ENCODE results near the gene MAN1C1. TPM values are rescaled to one million over a fixed set of nuclear protein-coding genes. Genes with fewer than 3 reads are reported as not detected.

The MAN1C1 gene
- total RNA-seq, 1 donor from 2014 or later, result 10.9 TPM

GRCh38 chr1:25664357-25665199, 48.0 kb downstream of the MAN1C1 start:
- Mint-ChIP-seq H3K9me3 (ENCODE audit: low read depth) (no peaks in the 10 kb centered on the region), H3K4me1 (ENCODE audit: low read depth) (peaks cover 22% of the 10 kb centered on the region), H3K27ac (ENCODE audit: unreplicated experiment) (no peak overlapping the region), H3K4me3 (ENCODE audit: unreplicated experiment) (no peak overlapping the region), H3K27me3 (ENCODE audit: low read depth) (peaks cover 1% of the 10 kb centered on the region), H3K36me3 (ENCODE audit: low read depth) (no peaks in the 10 kb centered on the region)
- TF ChIP-seq CTCF (IDR thresholded peaks at IDR 0.05), result no peak
- DNase-seq (ENCODE audit: low spot score), result no peak

GRCh38 chr1:25666460-25666859, 49.9 kb downstream of the MAN1C1 start:
- Mint-ChIP-seq H3K27me3 (ENCODE audit: low read depth) (peaks cover 1% of the 10 kb centered on the region), H3K4me1 (ENCODE audit: low read depth) (peaks cover 16% of the 10 kb centered on the region), H3K27ac (ENCODE audit: unreplicated experiment) (no peak overlapping the region), H3K36me3 (ENCODE audit: low read depth) (no peaks in the 10 kb centered on the region), H3K9me3 (ENCODE audit: low read depth) (no peaks in the 10 kb centered on the region), H3K4me3 (ENCODE audit: unreplicated experiment) (no peak overlapping the region)
- no peak for DNase-seq (ENCODE audit: low spot score)
- TF ChIP-seq CTCF (IDR thresholded peaks at IDR 0.05), result no peak

GRCh38 chr1:25668931-25669573, 52.5 kb downstream of the MAN1C1 start:
- H3K27me3 Mint-ChIP-seq (ENCODE audit: low read depth), result peaks cover 1% of the 10 kb centered on the region
- TF ChIP-seq CTCF (IDR thresholded peaks at IDR 0.05), result no peak
- peaks cover 4% of the 10 kb centered on the region for H3K36me3 Mint-ChIP-seq (ENCODE audit: low read depth)
- no peak overlapping the region for H3K4me3 Mint-ChIP-seq (ENCODE audit: unreplicated experiment)
- no peak for DNase-seq (ENCODE audit: low spot score)
- H3K27ac Mint-ChIP-seq (ENCODE audit: unreplicated experiment), result no peak overlapping the region
- H3K9me3 Mint-ChIP-seq (ENCODE audit: low read depth), result peaks cover 6% of the 10 kb centered on the region
- peaks cover 15% of the 10 kb centered on the region for H3K4me1 Mint-ChIP-seq (ENCODE audit: low read depth)

GRCh38 chr1:25669781-25670567, 53.4 kb downstream of the MAN1C1 start:
- no peak for DNase-seq (ENCODE audit: low spot score)
- Mint-ChIP-seq H3K27ac (ENCODE audit: unreplicated experiment) (no peak overlapping the region), H3K4me3 (ENCODE audit: unreplicated experiment) (no peak overlapping the region), H3K4me1 (ENCODE audit: low read depth) (peaks cover 15% of the 10 kb centered on the region), H3K36me3 (ENCODE audit: low read depth) (peaks cover 4% of the 10 kb centered on the region), H3K9me3 (ENCODE audit: low read depth) (peaks cover 6% of the 10 kb centered on the region), H3K27me3 (ENCODE audit: low read depth) (no peaks in the 10 kb centered on the region)
- no peak for TF ChIP-seq CTCF (IDR thresholded peaks at IDR 0.05)

- H3K9me3 Mint-ChIP-seq (ENCODE audit: low read depth), result peaks cover 6% of the 10 kb centered on the region
- no peak overlapping the region for H3K27ac Mint-ChIP-seq (ENCODE audit: unreplicated experiment)
- H3K27me3 Mint-ChIP-seq (ENCODE audit: low read depth), result peaks cover 7% of the 10 kb centered on the region
- no peak overlapping the region for H3K4me3 Mint-ChIP-seq (ENCODE audit: unreplicated experiment)
- no peak for TF ChIP-seq CTCF (IDR thresholded peaks at IDR 0.05)
- no peak for DNase-seq (ENCODE audit: low spot score)
- peaks cover 4% of the 10 kb centered on the region for H3K36me3 Mint-ChIP-seq (ENCODE audit: low read depth)
- peaks cover 21% of the 10 kb centered on the region for H3K4me1 Mint-ChIP-seq (ENCODE audit: low read depth)
Measured at GRCh38 chr1:25671929-25672328, 55.3 kb downstream of the MAN1C1 start.
